SIG-M5 (cell line): ENCODE measurements around the gene CNOT11.
"Not testable (repeated sequence)": the region's sequence is repeated elsewhere in the genome, so short reads cannot be mapped to it uniquely, and the experiment has no call there.

Source experiments
- DNase-seq: peaks from one replicate; lab custom pipeline; 2025; lab: John Stamatoyannopoulos, UW

The CNOT11 gene

GRCh38 chr2:101310090-101310833 lies 57.6 kb downstream of the CNOT11 start:
- no peak for DNase-seq

DNA sequence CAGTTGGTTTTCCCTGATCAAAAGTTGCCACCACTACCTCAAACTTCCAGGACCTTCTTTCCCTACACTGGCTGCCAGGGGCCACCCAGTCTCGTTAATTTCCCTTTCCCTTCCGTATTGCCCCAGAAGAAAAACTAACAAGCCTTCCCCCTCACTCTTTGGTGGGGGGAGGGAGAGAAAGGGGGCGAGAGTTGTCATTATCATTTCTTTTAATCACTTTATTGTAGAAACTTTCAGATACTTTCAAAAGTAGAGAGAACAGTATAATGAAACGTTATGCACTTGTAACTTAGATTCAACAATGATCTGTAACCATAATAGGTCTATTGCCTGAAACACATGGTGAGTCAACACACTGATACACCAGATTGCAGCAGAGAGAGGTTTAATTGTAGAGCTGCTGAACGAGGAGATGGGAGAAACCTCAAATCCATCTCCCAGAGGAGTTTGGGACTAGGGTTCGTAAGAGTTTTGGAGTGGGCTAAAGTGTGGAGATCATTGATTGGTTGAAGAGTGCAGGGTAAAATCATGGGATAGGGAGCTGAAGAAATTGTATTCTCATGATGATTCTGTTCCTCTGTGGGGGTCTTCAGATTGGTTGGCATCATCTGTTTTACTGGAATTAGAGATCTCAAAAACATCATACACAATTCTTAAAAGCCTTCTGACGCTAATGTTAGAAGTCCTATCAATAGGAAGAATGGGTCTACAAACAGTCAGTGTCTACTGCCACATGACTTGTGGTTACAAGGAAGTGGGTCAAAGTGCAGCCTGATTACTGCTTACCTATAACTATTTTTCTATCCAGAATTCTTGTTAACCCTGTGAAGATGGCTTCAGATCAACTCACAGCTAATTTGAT lies 58.4 kb downstream of the CNOT11 start:
- no peak for DNase-seq

GRCh38 chr2:101311696-101312017 lies 59.0 kb downstream of the CNOT11 start:
- no peak for DNase-seq

- DNase-seq = not testable (repeated sequence)
These were observed 63.9 kb downstream of the CNOT11 start for GRCh38 chr2:101316568-101316967.
